ENCODE results near the gene APEX1. TPM values are rescaled to one million over a fixed set of nuclear protein-coding genes. Genes with fewer than 3 reads are reported as not detected.

Gene APEX1
- total RNA-seq (2014; rRNA removed; shearing (Covaris generic)) = 139 and 207 TPM in 2 replicates
- 275 and 314 TPM in 2 replicates for polyA plus RNA-seq (2015; cell fraction: cytosol; rRNA removed)
- 298 and 316 TPM in 2 replicates for polyA plus RNA-seq (2015; cell fraction: nucleus; rRNA removed)

- peak; percentile 98 for DNase-seq (ENCODE audit: low read depth)
These were observed at the start of gene APEX1, which contains the start of gene OSGEP for GRCh38 chr14:20454516-20455354. Gene APEX1, plus strand, starts transcription at chr14:20455226. Its CDS starts 420 bp downstream, at chr14:20455646. Gene OSGEP, minus strand, starts transcription at chr14:20454812. Its CDS starts 129 bp downstream, at chr14:20454683.

- peak; percentile 59 for DNase-seq (ENCODE audit: low read depth)
These were observed 45.8 kb upstream of the APEX1 start for GRCh38 chr14:20409226-20409625.

- DNase-seq (ENCODE audit: low read depth) = peak; percentile 30
These were observed 42.6 kb upstream of the APEX1 start for GRCh38 chr14:20412411-20412810.

GRCh38 chr14:20412876-20413743 is 41.9 kb upstream of the APEX1 start, which contains the start of gene TEP1:
Gene TEP1, minus strand, starts transcription at chr14:20413501. Its CDS starts 5,062 bp downstream, at chr14:20408439.
- DNase-seq (ENCODE audit: low read depth) = peak; percentile 86

GRCh38 chr14:20413744-20414082 is 41.3 kb upstream of the APEX1 start:
- peak; percentile 7 for DNase-seq (ENCODE audit: low read depth)

GRCh38 chr14:20415782-20416206 is 39.2 kb upstream of the APEX1 start:
- peak; percentile 61 for DNase-seq (ENCODE audit: low read depth)

- no peak for DNase-seq (ENCODE audit: low read depth)
These were observed 38.8 kb upstream of the APEX1 start for GRCh38 chr14:20416223-20416622.

- no peak for DNase-seq (ENCODE audit: low read depth)
These were observed 37.5 kb upstream of the APEX1 start for GRCh38 chr14:20417250-20418186.

GRCh38 chr14:20418501-20418909 is 36.5 kb upstream of the APEX1 start:
- DNase-seq (ENCODE audit: low read depth) = no peak

- no peak for DNase-seq (ENCODE audit: low read depth)
These were observed 35.6 kb upstream of the APEX1 start for GRCh38 chr14:20419419-20419818.

- no peak for DNase-seq (ENCODE audit: low read depth)
These were observed 33.8 kb upstream of the APEX1 start for GRCh38 chr14:20421267-20421666.

- DNase-seq (ENCODE audit: low read depth) = no peak
These were observed 32.1 kb upstream of the APEX1 start for GRCh38 chr14:20422886-20423285.

- DNase-seq (ENCODE audit: low read depth) = no peak
These were observed 30.2 kb upstream of the APEX1 start for GRCh38 chr14:20424851-20425250.

GRCh38 chr14:20427231-20428009 is 27.6 kb upstream of the APEX1 start:
- peak; percentile 82 for DNase-seq (ENCODE audit: low read depth)

GRCh38 chr14:20428010-20428365 is 27.0 kb upstream of the APEX1 start:
- no peak for DNase-seq (ENCODE audit: low read depth)

- DNase-seq (ENCODE audit: low read depth) = no peak
These were observed 26.2 kb upstream of the APEX1 start for GRCh38 chr14:20428802-20429201.

GRCh38 chr14:20429801-20430669 is 25.0 kb upstream of the APEX1 start:
- no peak for DNase-seq (ENCODE audit: low read depth)

- DNase-seq (ENCODE audit: low read depth) = no peak
These were observed 20.1 kb upstream of the APEX1 start for GRCh38 chr14:20434701-20435581.

All from HT1080 (cell line).